Caki2 (cell line): ENCODE data around the gene ELAVL4. TPM values are rescaled to one million over a fixed set of nuclear protein-coding genes. Genes with fewer than 3 reads are reported as not detected.
"Not testable (repeated sequence)": the region's sequence is repeated elsewhere in the genome, so short reads cannot be mapped to it uniquely, and the experiment has no call there.

Experiments used
- DNase-seq: peaks from one replicate; pipeline ENCODE4 v3.0.0-alpha.2; 2015; ENCODE audit warnings: low read depth
- in situ Hi-C: cut with HindIII; loops from 2 replicates; pipeline ENCODE4 v1.10.0; 2016; ENCODE audit warnings: low sequenced_read_pairs, low pct_unique_long_range_greater_than_20kb, mixed read lengths
- total RNA-seq: library from RNA; depleted of rRNA; stranded (reverse); fragments of >200 nt; shearing (Covaris generic); gene quantifications from 2 replicates; pipeline ENCODE4 v1.2.3, GENCODE V29; 2014; ENCODE audit warnings: low replicate concordance

Gene ELAVL4
- total RNA-seq, 1 experiment from 2014 or later = not detected

DNA sequence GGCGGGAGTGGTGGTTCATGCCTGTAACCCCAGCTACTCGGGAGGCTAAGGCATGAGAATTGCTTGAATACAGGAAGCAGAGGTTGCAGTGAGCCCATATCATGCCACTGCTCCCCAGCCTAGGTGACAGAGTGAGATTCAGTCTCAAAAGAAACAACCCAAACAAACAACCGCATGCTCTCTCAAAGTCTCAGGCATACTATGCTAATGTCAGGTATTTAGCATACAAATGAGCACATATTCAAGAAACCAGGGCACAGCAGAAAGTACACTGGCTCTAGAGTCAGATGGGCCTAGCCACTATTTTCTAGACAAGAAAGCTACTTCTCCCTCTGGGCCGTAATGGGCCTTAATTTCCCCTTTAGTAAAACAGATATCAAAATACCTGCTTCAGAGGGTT is 55.0 kb downstream of the ELAVL4 start:
- no peak for DNase-seq
- in situ Hi-C loops = no loop called here

DNA sequence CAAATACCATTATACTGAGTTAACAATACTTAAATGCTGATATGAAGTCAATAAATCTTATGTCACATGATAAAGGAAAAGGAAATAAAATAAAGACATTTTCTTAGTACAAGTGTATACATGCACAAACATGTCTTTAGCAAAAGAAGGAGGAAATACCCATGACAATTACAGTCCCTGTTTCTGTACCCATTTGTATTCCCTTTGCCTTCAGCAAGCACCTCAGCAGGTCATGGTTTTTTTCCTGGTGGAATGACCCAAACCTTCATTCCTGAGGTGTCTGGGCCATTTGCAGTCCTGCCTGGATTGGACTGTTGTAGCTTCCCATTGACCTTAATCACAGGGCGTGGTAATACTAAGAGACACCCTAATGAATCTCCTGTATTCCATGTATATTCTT is 57.6 kb downstream of the ELAVL4 start:
- DNase-seq, in situ Hi-C loops: not testable (repeated sequence)

DNA sequence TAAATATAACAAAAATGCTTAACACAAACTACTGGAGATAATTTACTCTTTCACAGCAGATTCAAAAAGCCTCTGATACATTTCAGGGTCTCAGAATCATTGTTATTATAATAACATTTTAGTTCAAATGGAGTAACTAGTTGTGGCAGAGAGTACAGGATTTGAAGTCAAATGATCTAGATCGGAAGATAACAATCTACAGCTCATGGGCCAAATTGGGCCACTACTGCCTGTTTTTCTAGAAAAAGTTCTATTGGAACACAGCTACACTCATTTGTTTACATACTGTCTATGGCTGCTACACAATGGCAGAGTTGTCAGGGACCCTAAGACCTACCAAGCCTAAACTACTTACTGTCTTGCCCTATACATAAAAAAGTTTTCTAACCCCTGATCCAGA is 63.6 kb downstream of the ELAVL4 start:
- DNase-seq = no peak
- in situ Hi-C loops = no loop called here

DNA sequence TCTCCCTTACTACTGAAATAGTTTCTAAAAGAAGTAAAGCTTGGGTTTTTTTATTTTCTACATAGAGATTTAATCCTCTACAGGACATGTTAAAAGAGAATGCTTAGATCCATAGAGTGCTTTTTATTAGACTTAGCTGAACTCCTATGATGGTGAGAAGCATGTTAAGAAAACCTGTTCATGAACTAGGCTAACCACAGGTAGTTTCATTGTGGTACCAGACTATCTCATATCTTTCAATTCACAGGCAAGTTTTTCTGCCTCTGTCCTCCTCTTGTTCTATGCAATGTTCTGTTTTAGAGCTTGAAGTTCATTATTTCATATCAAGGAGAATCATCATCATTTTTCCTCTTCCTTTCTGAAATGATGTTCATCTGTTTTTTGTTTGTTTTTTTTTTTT is 65.4 kb downstream of the ELAVL4 start:
- in situ Hi-C loops = no loop called here
- DNase-seq = no peak

DNA sequence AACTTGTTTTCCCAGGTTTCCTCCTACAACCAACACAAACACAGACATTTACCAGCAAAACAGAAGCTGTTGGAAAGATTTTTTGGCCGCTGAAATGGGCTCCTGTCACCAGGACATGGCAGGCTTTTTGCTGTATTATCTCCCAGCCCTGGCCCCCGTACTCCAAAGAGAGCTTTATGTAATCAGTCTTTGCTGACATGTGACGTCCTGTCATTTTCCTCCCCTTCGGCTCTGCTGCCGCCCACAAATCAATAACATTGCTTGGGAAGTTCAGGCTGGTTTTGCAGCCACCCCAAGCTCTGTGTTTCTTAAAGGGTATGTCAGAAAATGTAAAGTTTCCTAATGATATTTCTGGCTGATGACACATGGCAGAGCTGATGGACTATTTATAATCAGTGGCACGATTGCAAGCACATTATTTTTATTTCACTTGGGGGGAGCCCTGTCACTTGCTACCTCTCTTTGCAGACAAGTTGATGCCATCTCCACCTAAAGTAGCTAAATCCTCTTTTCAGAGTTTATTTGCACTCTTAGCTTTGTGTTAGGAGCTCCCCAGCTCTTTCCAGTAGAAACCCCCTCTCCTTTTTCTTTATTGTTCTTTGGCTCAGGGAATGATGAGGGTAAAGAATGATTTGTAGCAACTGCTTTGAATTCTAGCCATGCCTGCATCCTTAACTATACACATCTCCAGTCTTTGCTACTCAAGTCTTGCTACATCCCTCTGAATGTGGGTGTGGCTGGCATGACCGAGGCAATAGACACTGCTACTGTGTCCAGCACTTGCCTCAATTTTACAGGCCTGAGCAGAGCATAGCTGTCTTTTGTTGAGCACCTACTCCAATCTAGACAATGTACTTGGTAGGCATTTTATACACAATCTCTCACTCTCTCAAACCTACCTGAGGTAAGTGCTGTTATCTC is 67.3 kb downstream of the ELAVL4 start:
- no peak for DNase-seq
- in situ Hi-C loops = no loop called here

DNA sequence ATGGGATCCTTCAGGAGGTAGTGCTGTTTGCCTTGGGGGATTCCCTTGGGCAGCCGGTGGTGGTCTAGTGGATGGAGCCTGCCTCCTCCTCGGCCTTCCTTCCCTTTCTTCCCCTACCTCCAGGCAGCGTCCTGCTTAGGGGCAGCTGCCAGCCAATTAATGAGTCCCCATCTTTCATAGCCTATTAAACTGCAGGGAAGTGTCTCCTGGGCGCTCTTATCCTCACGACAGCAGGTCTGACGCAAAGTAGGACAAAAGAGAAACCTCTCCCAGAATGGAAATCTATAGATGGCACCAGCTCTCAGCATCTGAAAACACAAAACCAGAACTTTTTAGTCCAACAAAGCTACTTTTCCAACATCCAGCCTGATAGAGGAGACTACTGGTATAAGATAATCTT is 69.3 kb downstream of the ELAVL4 start:
- in situ Hi-C loops = no loop called here
- DNase-seq = no peak

DNA sequence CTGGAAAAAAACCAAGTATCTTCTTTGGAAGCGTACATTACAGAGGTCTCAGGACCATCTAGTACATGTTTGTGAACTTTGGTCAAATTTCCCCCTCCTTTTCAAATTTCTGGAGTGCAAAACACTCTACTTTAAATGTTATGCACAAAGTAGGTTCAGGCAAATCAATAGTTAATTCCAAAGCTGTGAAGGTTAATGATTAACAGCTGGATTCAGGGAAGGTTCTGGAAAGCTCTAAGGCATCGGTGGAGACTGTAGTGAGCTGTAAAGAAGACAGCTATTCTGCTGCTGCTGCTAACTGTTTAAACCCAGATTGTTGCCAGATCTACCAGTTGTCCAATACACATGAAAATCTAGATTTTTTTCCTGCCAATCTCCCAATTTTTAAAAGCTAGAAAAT is 70.9 kb downstream of the ELAVL4 start:
- in situ Hi-C loops = no loop called here
- DNase-seq = no peak

DNA sequence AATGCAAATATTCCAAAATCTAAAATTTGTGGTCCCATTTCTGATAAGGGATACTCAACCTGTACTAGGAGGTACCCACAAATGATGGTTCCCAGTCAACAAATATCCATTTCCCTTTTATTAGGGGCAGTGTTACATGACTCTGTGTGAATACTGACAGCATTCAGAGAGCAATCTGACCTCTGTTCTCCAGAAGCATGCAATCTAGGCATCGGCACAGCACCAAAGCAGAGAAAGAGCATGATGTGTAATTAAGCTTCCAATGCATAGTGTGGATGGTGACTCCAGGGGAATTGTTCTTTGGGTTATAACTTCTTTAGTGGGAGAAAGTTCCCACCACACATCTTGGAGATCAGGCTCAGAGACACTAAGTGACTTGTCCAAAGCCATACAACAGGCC is 71.6 kb downstream of the ELAVL4 start:
- in situ Hi-C loops = no loop called here
- DNase-seq = no peak

DNA sequence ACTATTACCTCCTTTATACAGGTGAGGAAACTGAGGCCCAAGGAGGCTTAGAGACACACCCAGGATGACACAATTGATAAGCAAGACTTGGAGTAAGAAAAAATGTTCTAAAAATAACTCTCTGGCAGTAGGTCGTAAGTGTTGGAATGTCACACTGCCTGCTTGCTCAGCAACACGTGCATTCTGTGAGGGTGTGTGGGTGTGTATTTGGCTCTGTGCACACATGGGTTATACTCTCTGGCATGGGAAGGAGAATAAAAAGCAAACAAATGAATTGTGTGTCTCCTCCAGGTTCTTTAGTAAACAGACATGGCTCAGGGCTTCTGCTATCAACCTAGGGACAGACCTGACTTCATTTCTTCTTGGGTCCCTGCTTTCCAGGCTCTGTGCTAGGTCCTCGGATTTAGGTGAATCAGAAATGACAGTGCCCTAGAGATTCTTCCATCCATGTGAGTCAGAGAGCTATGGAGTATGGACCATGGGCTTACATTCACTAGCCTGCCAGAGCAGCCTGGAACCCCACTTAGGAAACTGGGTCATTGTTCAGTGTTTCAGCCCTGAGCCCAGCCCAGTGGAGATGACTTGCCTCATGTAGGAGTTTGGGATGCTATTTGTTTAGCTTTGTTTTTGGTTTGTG is 72.4 kb downstream of the ELAVL4 start:
- no peak for DNase-seq
- in situ Hi-C loops = no loop called here

DNA sequence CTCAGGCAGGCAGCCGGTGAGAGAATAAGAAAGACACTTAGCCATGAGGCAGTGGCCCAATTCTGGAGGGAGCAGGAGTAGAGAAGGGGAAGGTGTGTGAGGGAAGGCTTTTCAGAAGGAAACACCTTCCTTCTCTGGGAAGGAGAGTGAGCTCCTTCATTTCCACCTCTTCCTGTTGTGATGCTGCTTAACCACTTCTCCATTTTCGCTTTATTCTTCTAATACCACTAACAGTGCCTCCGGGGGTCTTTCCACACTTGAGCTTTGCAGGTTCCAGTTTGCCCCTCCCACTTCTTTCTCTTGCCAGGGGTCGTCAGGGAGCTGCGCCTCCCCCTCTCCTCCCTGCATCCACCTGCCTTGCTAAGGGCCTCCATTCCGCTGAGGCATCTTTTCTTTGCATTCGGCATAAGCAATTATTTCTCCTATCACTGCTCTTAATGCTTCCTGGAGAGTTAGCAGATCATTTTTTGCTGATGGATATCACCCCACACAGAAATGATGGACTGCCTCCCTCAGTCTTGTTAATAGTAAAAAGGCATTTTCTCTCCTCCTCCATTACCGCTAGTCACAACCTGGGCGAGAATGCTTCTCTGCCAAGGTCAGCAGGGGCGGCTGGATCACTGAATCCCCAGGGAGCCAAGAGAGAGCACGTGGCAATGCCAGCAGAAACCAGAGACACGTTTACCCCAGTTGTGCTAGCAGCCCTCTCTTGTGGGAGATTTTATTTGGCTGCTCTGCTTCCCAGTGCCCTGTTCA is 74.8 kb downstream of the ELAVL4 start:
- in situ Hi-C loops = no loop called here
- no peak for DNase-seq

DNA sequence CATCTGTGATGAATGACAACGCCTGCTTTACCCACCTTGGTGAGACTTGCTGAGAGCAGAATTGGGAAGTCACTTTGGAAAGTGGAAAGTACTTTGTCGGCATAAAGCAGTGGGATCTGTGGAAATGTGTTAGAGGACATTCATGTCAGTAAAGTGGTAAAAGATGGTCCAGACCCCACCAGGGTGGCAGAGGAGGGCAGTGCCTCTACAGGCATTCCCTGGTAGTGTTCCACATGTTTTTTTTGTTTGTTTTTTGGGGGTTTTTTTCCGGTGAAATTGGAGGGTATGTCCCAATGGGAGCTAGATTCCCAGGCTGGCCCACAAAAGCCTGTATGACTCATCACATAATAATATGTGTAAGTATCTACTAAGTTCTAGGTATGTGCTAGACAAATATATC is 80.6 kb downstream of the ELAVL4 start:
- in situ Hi-C loops = no loop called here
- DNase-seq = no peak

DNA sequence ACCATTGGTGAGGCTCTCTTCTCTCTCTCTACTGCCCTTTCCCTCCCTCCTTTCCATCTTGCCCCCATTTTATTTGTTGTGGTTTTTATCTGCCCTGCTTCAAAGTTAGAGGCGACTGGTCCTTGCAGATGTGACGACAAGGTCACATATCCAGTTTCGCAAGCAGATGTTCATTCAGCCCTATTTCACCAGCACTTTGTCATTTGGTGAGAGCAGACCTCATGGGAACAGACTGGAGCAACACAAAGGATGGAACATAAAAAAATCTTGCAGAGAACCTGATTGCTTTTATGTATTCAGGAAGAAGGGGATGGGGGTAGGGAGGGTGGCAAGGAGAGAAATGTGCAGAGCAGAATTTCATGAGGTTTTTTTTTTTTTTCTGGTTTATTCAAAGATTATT is 84.3 kb downstream of the ELAVL4 start:
- no peak for DNase-seq
- in situ Hi-C loops = no loop called here

DNA sequence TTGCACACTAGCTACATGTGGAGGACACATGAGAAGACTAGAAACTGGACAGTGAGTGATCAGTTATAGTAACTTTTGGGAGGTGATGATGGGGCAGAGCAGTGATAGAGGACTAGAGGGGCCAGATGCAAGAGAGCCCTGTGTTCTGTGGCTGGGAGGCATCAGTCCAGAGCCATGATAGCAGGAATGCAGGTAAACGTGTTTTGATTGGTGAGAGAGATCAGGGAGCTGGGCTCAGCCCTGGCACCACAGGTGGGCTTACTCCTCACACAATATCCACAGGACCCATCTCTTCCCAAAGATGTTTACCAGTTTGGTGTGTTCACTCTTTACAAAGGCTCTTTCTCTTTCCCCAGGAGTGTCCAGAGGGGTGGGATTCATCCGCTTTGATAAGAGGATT is 86.5 kb downstream of the ELAVL4 start:
- in situ Hi-C loops = no loop called here
- DNase-seq = no peak

DNA sequence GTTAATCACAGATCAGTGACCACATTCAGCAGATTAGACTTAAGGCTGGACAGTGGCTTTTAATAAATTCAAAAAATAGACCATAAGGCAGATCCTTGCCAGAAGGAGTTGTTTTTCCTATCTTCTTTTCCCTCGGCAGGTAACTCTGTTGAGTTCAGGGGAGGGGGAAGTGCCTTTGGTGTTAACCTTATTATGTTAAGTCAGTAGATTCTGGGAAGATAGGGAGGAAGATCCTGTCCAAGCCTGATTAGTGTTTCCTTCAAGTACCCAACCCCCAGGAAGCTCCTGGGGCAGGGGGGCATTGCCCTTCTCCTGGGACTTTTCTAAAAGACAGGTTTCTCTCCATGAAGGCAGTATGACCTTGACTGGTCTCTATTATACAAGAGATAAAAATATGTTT is 87.4 kb downstream of the ELAVL4 start:
- no peak for DNase-seq
- in situ Hi-C loops = no loop called here

DNA sequence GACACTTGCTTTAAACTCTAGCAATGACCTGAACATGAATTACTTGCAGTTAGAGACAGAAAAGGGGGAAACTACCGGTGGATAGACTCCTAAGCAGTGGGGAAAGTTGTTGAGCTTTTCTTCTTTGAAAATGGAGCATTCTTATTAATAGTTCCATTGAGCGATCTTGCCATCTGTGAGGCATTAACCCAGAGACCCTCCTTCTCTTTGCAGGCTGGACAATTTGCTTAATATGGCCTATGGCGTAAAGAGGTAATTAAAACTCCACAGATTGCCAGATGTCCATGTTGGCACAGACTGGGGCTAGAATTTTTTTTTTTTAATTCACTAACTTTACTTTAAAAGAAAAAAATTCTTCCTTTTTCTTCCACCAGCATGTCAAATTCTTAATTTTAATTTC is 88.5 kb downstream of the ELAVL4 start:
- DNase-seq = no peak
- in situ Hi-C loops = no loop called here

DNA sequence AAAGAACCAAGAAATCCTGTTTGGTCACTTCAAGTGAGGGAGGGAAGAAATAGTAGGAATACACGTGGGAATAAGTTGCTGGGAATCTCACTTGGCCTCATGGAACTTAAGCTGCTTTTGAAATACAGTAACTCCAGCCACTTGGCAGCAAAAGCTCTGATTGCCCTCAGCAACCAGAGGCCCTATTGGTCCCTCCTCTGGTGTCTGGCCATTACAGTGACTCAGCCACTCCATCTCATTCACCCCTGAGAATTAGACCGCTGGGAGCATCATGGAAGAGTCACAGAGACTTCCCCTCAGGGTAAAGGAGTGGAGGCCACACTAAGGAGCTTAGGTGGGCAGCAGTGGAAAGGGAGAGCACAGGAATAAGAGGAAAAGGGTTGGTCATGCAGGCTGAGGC is 99.6 kb downstream of the ELAVL4 start:
- in situ Hi-C loops = no loop called here
- DNase-seq = no peak

DNA sequence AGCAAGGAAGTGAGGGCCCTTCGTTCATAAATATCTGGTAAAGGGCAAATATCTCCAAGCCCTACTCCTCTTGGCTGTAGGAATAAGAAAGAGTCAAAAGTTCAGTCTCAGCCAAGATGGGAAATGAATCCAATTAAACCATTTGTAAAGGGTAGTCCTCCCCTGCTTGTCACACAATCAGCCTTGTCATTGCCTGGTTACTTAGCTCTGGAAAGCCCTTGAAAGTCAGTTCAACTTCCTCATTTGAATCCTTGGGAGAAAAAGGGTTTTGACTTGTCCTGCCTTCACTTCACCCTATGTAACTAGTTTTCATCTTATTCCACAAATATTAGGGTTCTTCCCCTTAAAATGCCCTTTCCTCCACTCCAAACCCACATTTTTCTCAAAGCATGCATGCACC is 100.0 kb downstream of the ELAVL4 start:
- in situ Hi-C loops = no loop called here
- no peak for DNase-seq

DNA sequence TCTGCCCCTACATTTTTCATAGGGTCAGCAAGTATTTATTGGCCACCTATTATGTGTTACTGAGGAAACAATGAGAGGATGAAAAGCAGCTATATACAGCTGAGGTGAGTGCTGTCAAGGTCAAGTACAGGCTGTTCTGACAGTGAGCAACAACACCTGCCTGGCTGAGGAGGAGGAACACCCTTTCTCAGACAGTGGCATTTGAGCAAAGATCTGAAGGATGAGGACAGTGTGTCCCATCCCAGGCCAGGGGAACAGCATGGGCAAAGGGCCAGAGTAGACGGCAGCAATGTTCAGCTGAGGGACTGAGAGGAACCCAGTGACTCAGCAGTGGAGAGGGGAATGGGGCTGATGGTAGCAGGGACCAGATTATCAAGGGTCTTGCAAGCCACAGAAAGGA is 101.0 kb downstream of the ELAVL4 start:
- in situ Hi-C loops = no loop called here
- DNase-seq = no peak

DNA sequence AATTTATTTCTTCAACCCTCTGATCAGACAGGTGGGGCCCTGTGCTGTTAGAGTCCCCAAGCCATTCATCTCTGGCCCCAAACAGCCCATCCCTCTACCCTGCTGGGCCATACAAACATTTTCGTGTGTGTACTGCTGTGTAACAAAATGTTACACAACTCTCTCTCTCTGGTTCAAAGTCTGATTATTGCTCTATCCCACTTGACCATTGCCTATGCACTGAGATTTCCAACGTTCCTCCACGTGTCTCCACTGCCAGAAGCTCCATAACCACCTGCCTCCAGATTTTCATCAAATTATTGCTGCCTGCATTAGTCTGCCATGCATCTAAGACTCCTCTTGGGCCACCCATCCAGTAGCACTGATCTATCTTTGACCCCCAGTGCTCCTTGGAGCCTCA is 104.8 kb downstream of the ELAVL4 start:
- in situ Hi-C loops = no loop called here
- no peak for DNase-seq
